T-helper 17 cell (primary cell): Measurements from ENCODE around the gene GTPBP2. TPM values are rescaled to one million over a fixed set of nuclear protein-coding genes. Genes with fewer than 3 reads are reported as not detected.
"Not testable (repeated sequence)": the region's sequence is repeated elsewhere in the genome, so short reads cannot be mapped to it uniquely, and the experiment has no call there.

Source experiments
- ATAC-seq: fragments of 150-1000 bp; cut with Tn5 transposase; 2 replicates; pipeline ENCODE4 v1.10.0; 2021; ENCODE audit warnings: mild to moderate bottlenecking, moderate library complexity
- DNase-seq, 3 donors: peaks; one replicate each; pipeline versions ENCODE4 v3.0.0 to v3.0.0-alpha.2; 2020 to 2021
- H3K9me3 ChIP-seq: one replicate; pipeline ENCODE4 v1.7.0; 2013; ENCODE audit warnings: low read length, mild to moderate bottlenecking; ENCODE audit not compliant: control insufficient read depth, poor library complexity, severe bottlenecking
- H3K27ac Mint-ChIP-seq: one replicate; pipeline ENCODE4 v1.8.0; 2022; ENCODE audit warnings: mild to moderate bottlenecking, moderate library complexity, mixed read lengths
- H3K27me3 Mint-ChIP-seq: one replicate; pipeline ENCODE4 v1.8.0; 2022; ENCODE audit warnings: mixed read lengths
- H3K36me3 Mint-ChIP-seq: one replicate; pipeline ENCODE4 v1.8.0; 2022; ENCODE audit warnings: low read depth, mixed read lengths
- H3K4me1 Mint-ChIP-seq: one replicate; pipeline ENCODE4 v1.8.0; 2022; ENCODE audit warnings: mild to moderate bottlenecking, mixed read lengths
- H3K4me3 Mint-ChIP-seq: one replicate; pipeline ENCODE4 v1.8.0; 2022; ENCODE audit warnings: mild to moderate bottlenecking, moderate library complexity, mixed read lengths
- total RNA-seq, 4 donors: library from RNA in 2 of 4; stranded (reverse) in 2 of 4; gene quantifications; one replicate each; pipeline ENCODE4 v1.2.3 and lab custom pipeline; 2022 to 2026

The GTPBP2 gene
- total RNA-seq, 2 donors from 2014 or later, result 49.3 to 65.3 TPM

DNA sequence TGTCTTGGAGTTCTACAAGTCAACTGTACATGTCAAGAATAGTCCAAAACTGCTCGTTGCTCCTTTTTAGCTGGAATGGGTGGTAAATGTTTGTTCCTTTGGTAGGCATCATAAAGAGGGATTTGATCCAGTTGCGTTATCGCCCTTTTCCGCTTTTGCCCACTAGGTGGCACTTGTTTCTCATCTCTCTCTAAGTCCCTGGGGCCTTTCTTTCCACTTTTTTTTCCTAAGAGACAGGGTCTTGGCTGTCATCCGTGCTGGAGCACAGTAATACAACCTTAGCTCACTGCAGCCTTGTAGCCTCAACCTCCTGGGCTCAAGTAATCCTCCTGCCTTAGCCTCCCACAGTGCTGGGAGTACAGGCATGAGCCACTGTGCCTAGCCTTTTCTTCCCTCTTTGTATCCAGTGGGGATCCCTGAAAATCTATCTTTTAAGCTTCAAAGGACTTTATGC, 20.7 kb downstream of the GTPBP2 start:
- ATAC-seq, result peak; percentile 55
- peak; percentile 24 to 40 (median 24) for DNase-seq
- H3K9me3 ChIP-seq, result no peaks in the 10 kb centered on the region
- Mint-ChIP-seq H3K27me3 (no peaks in the 10 kb centered on the region), H3K4me1 (peaks cover 12% of the 10 kb centered on the region), H3K36me3 (peaks cover 7% of the 10 kb centered on the region), H3K4me3 (no peak overlapping the region), H3K27ac (no peak overlapping the region)

DNA sequence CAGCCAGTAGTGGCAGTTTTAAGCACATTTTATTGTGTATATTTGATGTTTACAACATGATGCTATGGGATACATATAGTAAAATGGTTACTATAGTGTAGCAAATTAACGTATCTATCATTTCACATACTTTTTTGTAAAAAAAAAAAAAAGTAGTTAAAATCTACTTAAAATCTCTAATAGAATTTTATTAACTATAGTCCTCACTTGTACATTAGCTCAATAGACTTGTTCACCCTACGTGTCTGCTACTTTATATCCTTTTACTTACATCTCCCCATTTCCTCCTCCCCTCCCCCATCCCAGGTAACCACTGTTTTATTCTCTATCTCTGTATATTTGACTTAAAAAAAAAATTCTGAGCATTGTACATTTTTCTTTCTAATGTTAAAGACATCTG, 23.0 kb downstream of the GTPBP2 start:
- Mint-ChIP-seq H3K27me3 (no peaks in the 10 kb centered on the region), H3K36me3 (peaks cover 7% of the 10 kb centered on the region), H3K27ac (no peak overlapping the region), H3K4me1 (peaks cover 12% of the 10 kb centered on the region), H3K4me3 (no peak overlapping the region)
- DNase-seq (no peak), ATAC-seq (no peak)
- no peaks in the 10 kb centered on the region for H3K9me3 ChIP-seq

DNA sequence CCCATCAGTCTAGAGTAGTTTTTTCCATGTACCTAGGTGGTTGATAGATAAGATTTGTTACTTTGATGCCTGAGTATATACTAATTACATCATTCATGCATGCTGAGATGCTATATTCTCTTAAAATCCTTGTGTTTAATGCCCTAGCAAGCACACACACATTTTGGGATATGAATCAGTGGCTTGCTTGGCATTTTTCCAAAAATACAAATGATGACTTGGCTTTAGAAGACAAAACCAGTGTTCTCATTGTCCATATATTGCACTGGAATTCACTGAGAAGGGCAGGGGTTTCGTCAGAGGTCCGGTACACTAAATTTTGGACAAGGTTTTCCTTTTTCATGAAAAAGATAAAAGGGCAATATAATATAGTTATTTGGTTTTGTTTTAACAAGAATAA, 24.9 kb downstream of the GTPBP2 start:
- Mint-ChIP-seq H3K36me3 (peaks cover 9% of the 10 kb centered on the region), H3K4me1 (peaks cover 11% of the 10 kb centered on the region), H3K4me3 (no peak overlapping the region), H3K27ac (no peak overlapping the region), H3K27me3 (no peaks in the 10 kb centered on the region)
- ATAC-seq, result no peak
- DNase-seq, result no peak
- no peaks in the 10 kb centered on the region for H3K9me3 ChIP-seq

DNA sequence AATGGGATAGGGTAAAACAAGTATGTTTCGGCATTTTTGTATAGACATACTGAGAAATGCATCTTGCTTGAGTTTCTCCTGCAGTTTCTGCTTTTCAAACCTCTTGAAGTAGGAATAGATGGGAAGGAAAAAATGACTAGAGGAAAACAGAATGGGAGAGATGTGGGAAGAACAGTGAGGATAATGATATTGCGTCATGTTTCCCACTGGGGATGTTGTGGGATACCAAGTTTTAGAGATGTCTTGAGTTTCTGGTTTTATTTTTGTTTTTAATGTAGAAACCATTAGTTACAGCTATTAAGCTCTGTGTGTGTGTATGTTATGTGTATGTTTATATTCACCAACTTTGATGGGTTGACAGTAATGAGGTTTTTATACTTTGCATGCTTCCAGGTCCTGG, 28.5 kb downstream of the GTPBP2 start:
- peak overlapping the region; percentile 29 for H3K27ac Mint-ChIP-seq
- DNase-seq, result no peak
- no peaks in the 10 kb centered on the region for H3K9me3 ChIP-seq
- H3K4me1 Mint-ChIP-seq, result peaks cover 8% of the 10 kb centered on the region
- H3K36me3 Mint-ChIP-seq, result peaks cover 2% of the 10 kb centered on the region
- H3K27me3 Mint-ChIP-seq, result no peaks in the 10 kb centered on the region
- no peak for ATAC-seq
- no peak overlapping the region for H3K4me3 Mint-ChIP-seq

DNA sequence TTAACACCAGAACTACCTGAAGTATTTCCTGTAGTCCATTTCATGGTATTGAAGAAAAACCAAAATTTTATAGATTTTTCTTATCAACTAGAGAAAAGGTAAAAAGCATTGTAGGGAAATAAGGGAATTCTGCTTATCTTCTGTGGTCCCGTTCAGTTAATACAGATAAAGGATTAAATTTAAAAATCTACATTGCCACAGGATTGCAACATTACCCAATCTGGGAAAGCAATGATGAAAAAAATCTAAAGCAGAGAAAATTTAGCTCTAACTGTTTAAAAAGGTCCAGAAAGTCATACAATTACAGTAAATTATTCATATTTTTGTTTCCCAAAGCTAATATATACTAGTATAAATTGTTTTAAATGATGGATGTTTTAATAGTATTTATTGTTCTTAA, 35.1 kb downstream of the GTPBP2 start:
- DNase-seq, result no peak
- H3K27me3 Mint-ChIP-seq, result no peaks in the 10 kb centered on the region
- no peaks in the 10 kb centered on the region for H3K9me3 ChIP-seq
- no peak overlapping the region for H3K4me3 Mint-ChIP-seq
- ATAC-seq, result no peak
- peaks cover 5% of the 10 kb centered on the region for H3K4me1 Mint-ChIP-seq
- no peaks in the 10 kb centered on the region for H3K36me3 Mint-ChIP-seq
- H3K27ac Mint-ChIP-seq, result no peak overlapping the region

DNA sequence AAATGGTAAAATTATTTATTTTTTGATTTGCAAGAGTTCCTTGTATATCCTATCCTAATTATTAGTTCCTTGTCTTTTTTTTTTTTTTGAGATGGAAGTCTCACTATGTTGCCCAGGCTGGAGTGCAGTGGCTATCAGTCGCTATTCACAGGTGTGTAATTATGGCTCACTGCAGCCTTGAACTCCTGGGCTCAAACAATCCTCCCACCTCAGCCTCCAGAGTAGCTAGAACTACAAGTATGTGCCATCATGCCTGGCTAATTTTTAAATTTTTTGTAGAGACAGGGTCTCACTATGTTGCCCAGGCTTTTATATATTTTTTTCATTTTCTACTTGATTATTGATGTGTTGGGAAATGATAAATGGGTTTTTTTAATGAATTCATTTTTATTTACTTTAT, 39.5 kb downstream of the GTPBP2 start:
- not testable (repeated sequence) for H3K4me3 Mint-ChIP-seq, ATAC-seq, H3K36me3 Mint-ChIP-seq, H3K9me3 ChIP-seq, H3K27me3 Mint-ChIP-seq, DNase-seq
- H3K4me1 Mint-ChIP-seq, result peaks cover 15% of the 10 kb centered on the region
- peak overlapping the region; percentile 77 for H3K27ac Mint-ChIP-seq

DNA sequence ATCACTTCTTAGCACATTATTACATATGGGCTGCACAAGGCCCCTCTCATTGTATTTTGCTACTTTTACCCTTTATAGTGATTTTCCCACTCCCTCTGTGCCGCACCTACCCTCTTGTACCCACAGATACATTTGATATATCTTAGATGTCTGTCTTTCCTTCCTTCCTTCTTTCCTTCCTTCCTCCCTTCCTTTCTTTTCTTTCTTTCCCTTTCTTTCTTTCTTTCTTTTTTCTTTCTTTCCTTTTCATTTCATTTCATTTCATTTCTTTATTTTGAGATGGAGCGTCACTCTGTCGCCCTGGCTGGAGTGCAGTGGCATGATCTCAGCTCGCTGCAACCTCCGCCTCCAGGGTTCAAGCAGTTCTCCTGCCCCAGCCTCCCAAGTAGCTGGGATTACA, 40.9 kb downstream of the GTPBP2 start:
- no peak for DNase-seq
- peaks cover 5% of the 10 kb centered on the region for H3K36me3 Mint-ChIP-seq
- H3K4me3 Mint-ChIP-seq, result no peak overlapping the region
- H3K27me3 Mint-ChIP-seq, result no peaks in the 10 kb centered on the region
- peak overlapping the region; percentile 77 for H3K27ac Mint-ChIP-seq
- H3K4me1 Mint-ChIP-seq, result peaks cover 25% of the 10 kb centered on the region
- H3K9me3 ChIP-seq, result no peaks in the 10 kb centered on the region
- no peak for ATAC-seq

DNA sequence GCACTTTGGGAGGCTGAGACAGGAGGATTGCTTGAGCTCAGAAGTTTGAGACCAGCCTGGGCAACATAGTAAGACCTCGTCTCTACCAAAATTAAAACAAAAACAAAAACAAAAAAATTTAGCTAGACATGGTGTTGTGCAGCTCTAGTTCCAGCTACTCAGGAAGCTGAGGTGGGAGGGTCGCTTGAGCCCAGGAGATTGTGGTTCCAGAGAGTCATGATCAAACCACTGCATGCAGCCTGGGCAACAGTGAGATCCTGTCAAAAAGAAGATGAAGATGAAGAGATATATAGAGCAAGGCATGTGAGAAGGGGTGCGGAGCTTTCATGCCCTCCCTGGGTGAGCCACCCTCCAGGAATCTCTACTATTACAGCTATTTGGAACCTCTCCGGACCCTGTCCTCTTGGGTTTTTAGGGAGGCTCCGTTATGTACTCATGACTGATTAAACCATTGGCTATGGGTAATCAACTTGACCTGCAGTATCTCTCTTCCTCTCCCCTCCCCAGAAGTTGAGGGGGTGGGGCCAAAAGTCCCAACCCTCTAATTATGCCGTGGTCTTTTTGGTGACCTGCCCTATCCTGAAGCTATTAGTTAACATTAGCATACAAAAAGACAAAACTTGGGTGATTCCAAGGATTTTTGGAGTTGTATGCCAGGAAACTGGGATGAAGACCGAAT, 44.0 kb downstream of the GTPBP2 start:
- ATAC-seq, result peak; percentile 82

DNA sequence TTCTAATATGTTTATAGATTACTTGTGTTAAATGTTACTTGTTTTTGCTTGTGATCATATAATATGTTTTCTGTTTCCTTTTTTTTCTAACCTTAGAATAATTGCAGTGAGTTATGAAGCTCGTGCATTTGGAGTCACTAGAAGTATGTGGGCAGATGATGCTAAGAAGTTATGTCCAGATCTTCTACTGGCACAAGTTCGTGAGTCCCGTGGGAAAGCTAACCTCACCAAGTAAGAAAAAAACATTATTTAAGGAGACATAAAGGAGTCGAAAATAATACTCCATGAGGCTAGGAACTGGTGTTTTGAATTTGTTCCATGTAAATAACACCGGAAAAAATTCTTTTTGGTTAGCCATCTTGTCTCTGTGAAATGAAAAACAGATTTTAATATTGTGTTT, 46.2 kb downstream of the GTPBP2 start:
- DNase-seq (no peak), ATAC-seq (no peak)
- Mint-ChIP-seq H3K4me1 (peaks cover 37% of the 10 kb centered on the region), H3K27me3 (no peaks in the 10 kb centered on the region), H3K27ac (peak overlapping the region; percentile 91), H3K4me3 (no peak overlapping the region), H3K36me3 (peaks cover 2% of the 10 kb centered on the region)
- H3K9me3 ChIP-seq, result no peaks in the 10 kb centered on the region

More for the DNA sequence above, 44.0 kb downstream of the GTPBP2 start:
- no peak for DNase-seq
- no peaks in the 10 kb centered on the region for H3K9me3 ChIP-seq
- Mint-ChIP-seq H3K27me3 (no peaks in the 10 kb centered on the region), H3K27ac (peak overlapping the region; percentile 91), H3K4me3 (peak overlapping the region; percentile 76), H3K4me1 (peaks cover 27% of the 10 kb centered on the region), H3K36me3 (peaks cover 5% of the 10 kb centered on the region)

DNA sequence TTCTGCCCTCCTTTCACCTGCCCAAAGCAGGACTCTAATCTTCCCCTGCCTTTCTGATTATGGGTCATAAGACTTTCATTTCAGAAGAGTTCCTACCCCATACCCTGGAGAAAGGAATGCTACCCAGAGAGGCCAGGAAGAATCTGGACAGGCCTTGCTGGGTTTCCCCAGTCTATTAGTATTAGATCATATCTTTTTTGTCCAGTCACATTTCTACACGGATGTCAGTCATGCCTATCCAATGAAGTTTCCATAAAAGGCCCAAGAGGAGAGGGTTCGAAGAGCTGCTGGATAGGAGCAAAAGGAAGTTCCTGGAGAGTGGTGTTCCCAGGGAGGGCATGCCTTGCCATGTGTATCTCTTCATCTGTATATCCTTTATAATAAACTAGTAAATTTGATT, 49.9 kb downstream of the GTPBP2 start:
- Mint-ChIP-seq H3K36me3 (peaks cover 2% of the 10 kb centered on the region), H3K4me3 (no peak overlapping the region), H3K27ac (peak overlapping the region; percentile 91), H3K27me3 (no peaks in the 10 kb centered on the region), H3K4me1 (peaks cover 36% of the 10 kb centered on the region)
- H3K9me3 ChIP-seq, result no peaks in the 10 kb centered on the region
- DNase-seq (no peak), ATAC-seq (no peak)

DNA sequence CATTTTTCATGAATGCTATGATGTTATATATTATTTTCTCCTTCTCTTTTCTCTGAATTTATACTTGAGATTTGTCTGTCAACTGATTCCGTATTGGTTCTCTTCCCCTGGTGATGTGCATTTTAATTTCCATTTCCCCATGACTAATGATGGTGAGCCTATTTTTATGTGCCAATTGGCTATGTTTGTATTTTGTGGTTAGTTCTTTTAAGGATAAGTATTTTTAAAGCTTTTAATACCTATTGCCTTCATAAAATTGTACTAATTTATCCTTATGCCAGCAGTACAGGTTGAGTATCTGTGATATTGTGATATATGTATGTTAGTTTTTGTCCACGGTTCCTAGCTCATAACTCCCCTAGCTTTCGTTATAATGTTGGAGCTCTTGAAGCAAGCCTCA, 50.3 kb downstream of the GTPBP2 start:
- H3K27me3 Mint-ChIP-seq, result no peaks in the 10 kb centered on the region

DNA sequence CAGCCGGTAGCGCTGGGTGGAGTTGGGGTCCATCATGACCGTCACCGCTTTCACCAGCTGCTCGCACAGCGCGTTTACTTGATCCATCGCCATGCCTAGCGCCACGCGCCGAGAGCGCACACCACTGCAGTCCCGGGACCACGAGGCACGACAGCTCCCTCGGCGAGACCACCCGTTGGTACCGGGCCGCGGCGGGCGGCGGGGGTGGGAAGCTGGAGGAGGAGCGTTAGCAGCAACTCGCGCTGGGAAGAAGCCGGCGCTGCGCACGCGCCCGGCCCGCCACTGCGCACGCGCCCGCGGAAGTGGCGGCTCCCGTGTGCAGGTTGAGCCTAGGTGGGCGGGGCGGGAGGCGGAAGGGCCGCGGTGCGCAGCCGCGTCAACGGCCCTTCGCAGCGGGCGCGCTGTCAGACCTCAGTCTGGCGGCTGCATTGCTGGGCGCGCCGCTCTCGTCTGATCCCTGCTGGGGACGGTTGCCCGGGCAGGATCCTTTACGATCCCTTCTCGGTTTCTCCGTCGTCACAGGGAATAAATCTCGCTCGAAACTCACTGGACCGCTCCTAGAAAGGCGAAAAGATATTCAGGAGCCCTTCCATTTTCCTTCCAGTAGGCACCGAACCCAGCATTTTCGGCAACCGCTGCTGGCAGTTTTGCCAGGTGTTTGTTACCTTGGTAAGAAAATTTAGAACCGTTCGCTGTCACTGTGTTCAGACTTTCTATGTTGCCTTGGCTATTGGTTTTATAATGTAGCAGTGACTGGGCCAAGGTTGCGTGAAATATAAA, 53.1 kb downstream of the GTPBP2 start, which contains the start of the genes POLH and XPO5:
Gene POLH (plus strand): TSS at position 414 of the 780 bp plus-strand sequence. CDS start 6,135 bp downstream, outside the sequence.
Gene XPO5 (minus strand): TSS at position 267 of the 780 bp plus-strand sequence. CDS start 174 bp downstream, at position 93.
- DNase-seq, result peak; percentile 84 to 94 (median 91)
- peak; percentile 97 for ATAC-seq
- peak within 1 kb of the TSS; percentile 96 for H3K27ac Mint-ChIP-seq
- peaks cover 7% of the 10 kb centered on the region for H3K36me3 Mint-ChIP-seq
- H3K27me3 Mint-ChIP-seq, result no peaks in the 10 kb centered on the region
- H3K4me3 Mint-ChIP-seq, result peak within 1 kb of the TSS; percentile 99
- peaks cover 38% of the 10 kb centered on the region for H3K4me1 Mint-ChIP-seq
- H3K9me3 ChIP-seq, result no peaks in the 10 kb centered on the region

More for the DNA sequence above, 50.3 kb downstream of the GTPBP2 start:
- no peaks in the 10 kb centered on the region for H3K9me3 ChIP-seq
- DNase-seq (no peak), ATAC-seq (no peak)
- peaks cover 2% of the 10 kb centered on the region for H3K36me3 Mint-ChIP-seq
- H3K27ac Mint-ChIP-seq, result peak overlapping the region; percentile 91
- H3K4me1 Mint-ChIP-seq, result peaks cover 32% of the 10 kb centered on the region
- peak overlapping the region; percentile 64 for H3K4me3 Mint-ChIP-seq

DNA sequence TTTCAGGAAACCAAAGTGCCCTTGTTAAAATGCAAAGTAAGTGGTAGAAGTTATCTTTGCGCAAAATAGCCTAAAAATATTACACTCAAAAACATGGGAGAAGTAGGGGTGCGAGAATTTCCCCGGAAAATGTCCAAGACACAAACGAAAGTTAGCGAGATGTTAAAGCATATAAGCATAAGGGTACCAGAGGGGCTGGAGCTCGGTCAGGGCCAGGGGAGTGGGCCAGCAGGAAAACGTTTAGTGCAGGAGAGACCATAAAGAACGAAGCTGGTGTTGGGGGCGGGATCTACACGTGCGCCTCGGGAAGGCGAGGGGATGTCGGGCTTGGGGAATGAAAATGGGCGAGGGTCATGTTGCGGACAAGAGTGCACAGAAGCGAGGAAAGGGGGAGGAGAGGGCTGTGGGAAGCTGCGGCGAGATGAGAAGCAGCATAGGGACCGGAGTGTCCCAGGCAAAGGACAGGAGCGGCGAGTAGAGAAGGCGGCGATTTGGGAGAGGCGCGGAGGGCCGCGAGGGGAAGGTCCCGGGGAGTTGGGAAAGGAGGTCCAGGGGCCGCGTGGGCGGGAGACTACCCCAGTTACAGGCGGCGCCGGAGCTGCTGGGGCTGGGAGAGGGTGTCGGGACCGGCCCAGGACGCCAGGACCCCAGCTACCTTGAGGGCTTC, 53.8 kb downstream of the GTPBP2 start:
- no peaks in the 10 kb centered on the region for H3K9me3 ChIP-seq
- Mint-ChIP-seq H3K27me3 (no peaks in the 10 kb centered on the region), H3K36me3 (peaks cover 7% of the 10 kb centered on the region), H3K4me3 (peak overlapping the region; percentile 99), H3K4me1 (peaks cover 38% of the 10 kb centered on the region), H3K27ac (peak overlapping the region; percentile 96)
- ATAC-seq, result no peak
- no peak for DNase-seq
